Central memory CD4-positive, alpha-beta T cell (primary cell): ENCODE results near the gene PDX1.
"Not testable (repeated sequence)": the region's sequence is repeated elsewhere in the genome, so short reads cannot be mapped to it uniquely, and the experiment has no call there.

ENCODE experiments used
- DNase-seq: peaks from one replicate; pipeline ENCODE4 v3.0.0; 2022

PDX1 gene

GRCh38 chr13:27956576-27957300 lies 36.9 kb downstream of the PDX1 start:
- DNase-seq, result no peak

GRCh38 chr13:27959976-27960361 lies 40.2 kb downstream of the PDX1 start:
- DNase-seq, result no peak

- no peak for DNase-seq
Measured at GRCh38 chr13:27960362-27961226, 40.8 kb downstream of the PDX1 start.

GRCh38 chr13:27961227-27962085 lies 41.7 kb downstream of the PDX1 start:
- no peak for DNase-seq

GRCh38 chr13:27962128-27962841 lies 42.5 kb downstream of the PDX1 start:
- DNase-seq, result no peak

- DNase-seq, result no peak
Measured at GRCh38 chr13:27962982-27963381, 43.2 kb downstream of the PDX1 start.

- no peak for DNase-seq
Measured at GRCh38 chr13:27963491-27963890, 43.7 kb downstream of the PDX1 start.

- DNase-seq, result not testable (repeated sequence)
Measured at GRCh38 chr13:27964206-27964605, 44.4 kb downstream of the PDX1 start.

GRCh38 chr13:27964741-27965323 lies 45.0 kb downstream of the PDX1 start:
- DNase-seq, result no peak

- no peak for DNase-seq
Measured at GRCh38 chr13:27965343-27965739, 45.5 kb downstream of the PDX1 start.

GRCh38 chr13:27965740-27966640 lies 46.2 kb downstream of the PDX1 start:
- DNase-seq, result no peak

- DNase-seq, result no peak
Measured at GRCh38 chr13:27966641-27967202, 46.9 kb downstream of the PDX1 start.

GRCh38 chr13:27967203-27967735 lies 47.5 kb downstream of the PDX1 start:
- DNase-seq, result no peak

GRCh38 chr13:27967736-27968315 lies 48.0 kb downstream of the PDX1 start:
- no peak for DNase-seq

GRCh38 chr13:27968316-27969081 lies 48.7 kb downstream of the PDX1 start:
- DNase-seq, result no peak

GRCh38 chr13:27969082-27969865 lies 49.5 kb downstream of the PDX1 start, which contains the start of gene CDX2:
TSS of gene CDX2 (minus strand) at chr13:27969315. CDS start at chr13:27969006, 309 bp downstream.
- no peak for DNase-seq

- no peak for DNase-seq
Measured at GRCh38 chr13:27969866-27970229, 50.0 kb downstream of the PDX1 start.
